HUES48 (cell line): ENCODE results near the gene CRTC1.

ENCODE experiments used
- H3K27ac ChIP-seq: one replicate; pipeline ENCODE4 v1.7.0; 2013; ENCODE audit warnings: low read depth, low read length, inconsistent platforms
- H3K27me3 ChIP-seq: 2 replicates; pipeline ENCODE4 v1.6.1; 2013; ENCODE audit warnings: mild to moderate bottlenecking, low read length; ENCODE audit not compliant: control insufficient read depth, insufficient read depth
- H3K36me3 ChIP-seq: 2 replicates; pipeline ENCODE4 v1.6.1; 2013; ENCODE audit warnings: low read length; ENCODE audit not compliant: control insufficient read depth, insufficient read depth
- H3K4me1 ChIP-seq: 2 replicates; pipeline ENCODE4 v1.6.1; 2013; ENCODE audit warnings: mild to moderate bottlenecking, low read length; ENCODE audit not compliant: control insufficient read depth, insufficient read depth
- H3K4me3 ChIP-seq: 2 replicates; pipeline ENCODE4 v1.5.1; 2013; ENCODE audit warnings: mild to moderate bottlenecking, low read depth, low read length
- H3K9ac ChIP-seq: 2 replicates; pipeline ENCODE4 v1.6.1; 2013; ENCODE audit warnings: mild to moderate bottlenecking, low read depth, low read length, moderate library complexity
- H3K9me3 ChIP-seq: 2 replicates; pipeline ENCODE4 v1.6.1; 2013; ENCODE audit warnings: low read length; ENCODE audit not compliant: control insufficient read depth, insufficient read depth

Gene CRTC1

DNA sequence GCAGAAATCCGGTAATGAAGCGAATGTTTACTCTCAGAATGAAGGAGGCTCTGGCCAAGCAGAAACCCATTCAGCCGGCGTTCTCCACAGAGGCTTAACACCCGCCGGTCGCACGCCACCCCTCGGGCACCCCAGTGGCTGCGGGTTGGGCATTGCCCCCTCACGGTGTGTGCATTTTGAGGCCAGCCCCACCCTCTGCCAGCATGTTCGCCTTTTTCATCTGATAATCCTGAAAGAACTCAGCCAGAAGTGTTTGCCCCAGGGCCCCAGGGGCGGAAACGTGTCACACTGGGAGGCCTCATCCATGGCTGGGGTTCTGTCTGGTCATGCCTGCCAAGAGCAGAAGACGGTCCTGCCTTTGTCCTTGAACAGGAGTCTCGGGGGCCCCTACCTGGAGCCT lies 73.4 kb downstream of the CRTC1 start:
- Histone ChIP-seq H3K27me3 (no peaks in the 10 kb centered on the region; the same call in 1 of the 2 replicates), H3K4me1 (no peaks in the 10 kb centered on the region), H3K9ac (no peak overlapping the region), H3K27ac (no peak overlapping the region), H3K36me3 (peaks cover 4% of the 10 kb centered on the region), H3K4me3 (no peak overlapping the region), H3K9me3 (no peaks in the 10 kb centered on the region)

DNA sequence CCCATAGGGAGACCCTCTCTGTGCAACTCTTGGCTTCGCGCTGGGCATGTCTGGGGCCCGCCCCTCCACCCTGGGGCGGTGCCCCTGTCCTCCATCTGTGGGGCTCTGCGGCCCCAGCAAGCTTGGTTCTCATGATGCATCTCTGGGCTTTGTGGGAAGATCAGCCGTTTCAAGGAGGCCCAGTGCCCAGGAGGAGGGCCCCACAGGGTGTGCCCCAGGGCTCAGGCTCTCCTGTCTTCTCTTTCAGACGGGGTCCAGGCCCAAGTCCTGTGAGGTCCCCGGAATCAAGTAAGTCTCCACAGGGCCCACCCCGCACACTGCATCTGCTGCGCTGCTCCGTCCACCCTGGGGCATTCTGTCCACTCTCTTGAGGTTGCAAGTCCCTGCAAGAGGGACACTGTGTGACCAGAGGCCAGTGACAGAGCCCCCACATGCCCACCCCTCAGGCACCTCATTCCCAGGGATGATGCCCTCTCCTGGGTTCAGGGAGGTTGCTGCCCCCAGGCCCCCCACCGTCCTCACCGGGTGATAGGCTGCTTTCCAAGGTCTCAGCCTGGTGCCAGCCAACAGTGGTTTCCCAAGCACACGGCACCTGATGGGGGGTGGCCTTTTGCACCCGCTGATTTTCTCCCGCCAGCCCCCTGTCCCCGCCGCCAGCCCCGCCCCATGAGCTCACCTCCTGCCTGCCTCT lies 76.0 kb downstream of the CRTC1 start:
- Histone ChIP-seq H3K9me3 (no peaks in the 10 kb centered on the region), H3K36me3 (no peaks in the 10 kb centered on the region), H3K27ac (no peak overlapping the region), H3K27me3 (peaks cover 13% of the 10 kb centered on the region), H3K4me1 (no peaks in the 10 kb centered on the region), H3K4me3 (no peak overlapping the region), H3K9ac (no peak overlapping the region)

DNA sequence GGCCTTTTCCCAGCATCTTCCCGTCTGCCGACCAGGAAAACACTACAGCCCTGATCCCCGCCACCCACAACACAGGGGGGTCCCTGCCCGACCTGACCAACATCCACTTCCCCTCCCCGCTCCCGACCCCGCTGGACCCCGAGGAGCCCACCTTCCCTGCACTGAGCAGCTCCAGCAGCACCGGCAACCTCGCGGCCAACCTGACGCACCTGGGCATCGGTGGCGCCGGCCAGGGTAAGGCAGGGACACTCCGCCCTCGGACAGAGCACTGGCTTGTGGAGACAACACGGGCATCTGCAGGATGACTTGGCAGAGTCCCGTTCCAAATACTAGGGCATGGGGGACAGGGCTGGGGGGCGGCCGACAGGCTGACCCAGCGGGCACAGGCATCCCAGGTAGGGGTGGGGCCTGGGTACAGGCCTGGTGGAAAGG lies 76.5 kb downstream of the CRTC1 start:
- Histone ChIP-seq H3K9me3 (no peaks in the 10 kb centered on the region), H3K4me3 (no peak overlapping the region), H3K9ac (no peak overlapping the region), H3K4me1 (no peaks in the 10 kb centered on the region), H3K36me3 (no peaks in the 10 kb centered on the region), H3K27me3 (peaks cover 19% of the 10 kb centered on the region), H3K27ac (no peak overlapping the region)

DNA sequence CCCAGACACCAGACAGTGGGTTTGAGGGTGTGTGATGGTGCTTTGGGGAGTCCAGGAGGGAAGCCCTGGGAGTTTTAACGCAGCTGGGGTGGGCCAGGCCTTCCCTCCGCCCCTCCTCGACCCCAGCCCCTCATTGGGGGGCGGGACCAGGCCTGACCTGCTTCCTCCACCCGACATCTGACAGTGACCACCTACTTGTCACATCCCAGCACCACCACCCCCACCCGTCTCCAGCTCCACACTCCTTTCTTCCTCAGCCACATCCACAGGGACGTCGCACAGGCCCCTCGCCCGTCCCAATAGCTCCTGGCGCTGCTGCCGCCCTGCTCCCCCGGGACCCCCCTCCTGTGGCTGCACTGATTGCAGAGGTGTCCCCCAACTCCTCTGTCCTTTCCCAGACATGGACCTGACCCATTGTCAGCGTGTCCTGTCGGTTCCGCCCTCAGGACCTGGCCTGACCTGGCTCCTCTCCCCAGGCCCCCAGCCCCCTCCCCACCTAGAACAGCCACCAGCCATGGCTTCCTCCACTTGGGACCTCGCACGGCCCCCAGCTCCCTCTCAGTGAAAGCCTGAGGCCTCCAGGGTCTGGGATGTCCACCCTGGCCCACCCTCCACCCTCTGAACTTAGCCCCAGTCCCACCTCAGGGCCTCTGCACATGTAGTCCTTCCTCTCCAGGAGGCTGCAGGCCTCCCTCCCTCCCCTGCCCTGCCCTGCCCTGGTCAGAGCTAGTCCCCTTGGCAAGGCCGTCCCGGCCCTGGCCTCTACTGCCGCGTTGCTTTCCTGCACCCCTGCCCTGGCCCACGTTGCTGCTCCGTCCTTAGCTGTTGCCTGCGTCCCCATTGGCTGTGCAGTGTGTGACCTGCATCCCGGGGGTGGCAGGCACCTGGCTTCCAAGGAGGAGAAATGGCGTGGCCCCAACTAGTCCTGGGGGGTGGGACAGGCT lies 77.2 kb downstream of the CRTC1 start:
- H3K4me1 ChIP-seq: no peaks in the 10 kb centered on the region
- no peak overlapping the region for H3K4me3 ChIP-seq
- no peak overlapping the region for H3K27ac ChIP-seq
- no peaks in the 10 kb centered on the region for H3K36me3 ChIP-seq
- no peaks in the 10 kb centered on the region for H3K9me3 ChIP-seq
- no peak overlapping the region for H3K9ac ChIP-seq
- H3K27me3 ChIP-seq: peaks cover 24% of the 10 kb centered on the region

DNA sequence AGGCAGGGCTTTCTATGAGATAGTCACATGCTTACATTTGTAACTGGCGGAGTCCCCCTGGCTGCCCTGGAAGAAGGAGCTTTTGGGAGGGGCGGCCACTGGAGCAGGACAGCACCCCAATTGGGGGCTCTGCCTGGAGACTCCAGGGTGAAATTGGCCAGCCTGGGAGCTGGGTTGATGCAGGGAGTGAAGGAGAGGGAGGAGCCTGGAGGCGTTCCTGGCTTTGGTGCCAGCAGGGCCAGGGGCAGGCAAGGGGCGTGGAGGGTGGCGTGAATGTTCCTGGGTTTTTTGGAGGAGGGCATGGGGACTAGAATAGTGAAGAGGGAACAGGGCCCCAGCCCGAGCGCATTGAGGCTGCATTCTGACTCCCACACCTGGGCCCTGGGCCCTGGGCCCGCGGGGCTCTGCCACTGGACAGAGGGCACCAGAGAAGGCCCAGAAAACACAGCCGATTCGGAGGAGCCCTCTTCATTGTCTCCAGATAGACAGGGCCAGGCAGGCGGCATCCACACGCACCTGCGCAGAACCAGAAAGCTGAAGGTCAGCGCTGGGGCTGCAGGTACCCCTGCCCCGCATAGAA lies 78.1 kb downstream of the CRTC1 start:
- H3K9me3 ChIP-seq: no peaks in the 10 kb centered on the region
- H3K4me3 ChIP-seq: no peak overlapping the region
- no peaks in the 10 kb centered on the region for H3K36me3 ChIP-seq
- H3K9ac ChIP-seq: no peak overlapping the region
- no peak overlapping the region for H3K27ac ChIP-seq
- H3K4me1 ChIP-seq: no peaks in the 10 kb centered on the region
- H3K27me3 ChIP-seq: peaks cover 32% of the 10 kb centered on the region

DNA sequence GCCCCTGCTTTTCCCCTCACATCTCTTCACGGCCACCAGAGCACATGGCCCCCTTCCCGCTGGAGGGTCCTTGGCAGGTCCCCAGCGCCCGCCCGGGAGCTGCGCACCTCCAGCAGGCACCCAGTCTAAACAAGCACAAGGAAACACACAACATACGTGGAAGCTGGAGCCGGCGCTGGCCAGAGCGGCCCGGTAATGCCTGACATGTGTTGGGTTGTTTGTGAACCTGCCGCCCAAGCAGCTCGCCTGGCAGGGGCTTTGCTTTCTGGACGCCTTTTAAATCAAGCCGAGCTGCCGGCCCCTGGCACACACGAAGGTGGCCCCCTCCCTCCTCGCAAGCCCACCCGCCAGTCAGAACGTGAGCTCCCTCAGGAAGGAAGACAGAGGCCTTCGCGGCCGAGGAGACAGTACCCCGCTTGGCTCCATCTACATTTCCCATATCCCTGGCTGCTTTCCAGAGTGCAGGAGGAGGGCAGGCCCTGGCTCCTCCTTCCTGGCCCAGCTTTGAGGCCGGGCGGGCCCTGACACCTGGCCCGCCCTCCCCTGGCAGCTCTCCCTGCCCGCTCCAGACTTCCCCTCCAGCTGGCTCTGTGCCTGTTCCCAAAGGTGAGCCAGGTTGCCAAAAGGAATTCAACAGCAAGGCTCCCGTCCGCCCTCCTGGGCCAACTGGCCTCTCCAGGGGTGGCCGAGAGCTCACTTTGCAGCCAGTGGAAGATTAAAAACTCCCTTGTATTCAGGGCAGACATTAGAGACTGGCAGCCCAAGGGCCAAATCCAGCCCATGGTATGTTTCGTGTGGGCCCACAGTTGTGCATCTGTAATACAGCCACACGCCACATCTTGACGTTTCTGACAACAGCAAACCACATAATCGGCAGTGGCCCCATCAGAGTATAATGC lies 78.9 kb downstream of the CRTC1 start:
- Histone ChIP-seq H3K36me3 (no peaks in the 10 kb centered on the region), H3K9me3 (no peaks in the 10 kb centered on the region), H3K4me1 (no peaks in the 10 kb centered on the region), H3K9ac (no peak overlapping the region), H3K27ac (no peak overlapping the region), H3K27me3 (peaks cover 38% of the 10 kb centered on the region), H3K4me3 (no peak overlapping the region)

DNA sequence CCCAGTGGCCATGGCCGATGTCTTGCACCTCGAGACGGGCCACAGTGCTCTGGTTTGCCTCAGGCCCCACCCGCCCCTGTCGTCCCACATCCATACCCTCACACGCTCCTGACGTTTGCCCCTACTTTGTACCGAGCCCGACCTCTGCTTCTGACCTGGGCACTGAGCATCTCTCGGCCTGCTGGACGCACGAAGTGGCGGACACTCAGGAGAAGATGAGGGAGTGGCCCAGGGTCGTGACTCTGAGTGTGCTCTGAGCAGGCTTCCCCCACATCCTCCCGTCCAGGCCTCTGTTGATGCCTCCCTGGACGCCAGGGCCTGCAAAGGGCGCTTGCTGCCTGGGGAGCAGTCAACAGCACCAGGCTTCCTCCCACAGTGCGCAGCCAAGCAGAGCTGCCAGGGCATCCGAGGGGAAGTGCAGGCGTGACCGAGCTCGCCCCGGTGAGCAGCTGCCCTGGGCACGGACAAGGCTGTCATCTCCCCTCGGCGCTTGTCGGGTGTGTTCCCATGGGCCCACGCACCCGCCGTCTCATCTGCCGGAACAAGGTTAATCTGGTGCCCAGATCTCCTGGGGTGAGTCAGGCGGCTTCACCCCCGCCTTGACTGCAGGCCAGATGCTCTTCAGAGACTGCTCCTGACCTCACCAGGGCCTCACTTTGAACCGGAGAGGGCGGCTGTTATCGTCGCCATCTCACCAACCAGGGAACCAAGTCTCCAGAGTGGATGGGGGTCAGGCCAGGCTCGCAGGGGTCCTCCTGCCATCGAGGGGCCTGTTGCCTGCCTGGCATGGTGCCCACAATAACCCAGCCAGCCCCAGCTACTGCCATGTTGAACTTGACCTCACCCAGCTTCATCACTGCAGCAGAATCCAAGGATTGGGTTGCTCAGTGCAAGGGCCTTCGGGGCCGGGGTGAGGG lies 80.5 kb downstream of the CRTC1 start:
- no peak overlapping the region for H3K27ac ChIP-seq
- no peaks in the 10 kb centered on the region for H3K9me3 ChIP-seq
- H3K4me1 ChIP-seq: no peaks in the 10 kb centered on the region
- H3K27me3 ChIP-seq: peaks cover 48% of the 10 kb centered on the region
- H3K36me3 ChIP-seq: no peaks in the 10 kb centered on the region
- no peak overlapping the region for H3K9ac ChIP-seq
- H3K4me3 ChIP-seq: no peak overlapping the region

DNA sequence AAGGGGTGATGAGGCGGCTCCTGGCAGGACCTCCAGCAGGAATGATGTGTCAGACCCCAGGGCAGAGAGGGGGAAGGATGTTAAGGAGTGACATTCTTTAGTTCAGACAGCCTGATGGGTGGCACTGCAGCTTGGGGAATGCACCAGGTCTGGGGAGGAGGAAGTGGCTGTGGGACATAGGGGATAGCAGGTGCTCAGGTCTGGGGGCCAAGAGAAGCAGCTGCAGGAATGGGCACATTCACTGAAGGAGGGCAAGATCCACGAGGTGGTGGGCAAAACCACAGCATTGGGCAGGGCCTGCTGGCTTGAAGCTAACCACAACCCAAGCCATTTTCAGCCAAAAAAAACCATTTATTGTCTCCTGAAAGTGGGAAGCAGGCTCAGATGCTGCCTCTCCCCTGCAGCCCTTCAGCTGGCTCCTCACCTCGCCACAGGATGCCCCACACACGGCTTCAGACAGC lies 81.1 kb downstream of the CRTC1 start:
- Histone ChIP-seq H3K4me1 (no peaks in the 10 kb centered on the region), H3K27me3 (peaks cover 55% of the 10 kb centered on the region), H3K9ac (no peak overlapping the region), H3K9me3 (no peaks in the 10 kb centered on the region), H3K27ac (no peak overlapping the region), H3K4me3 (no peak overlapping the region), H3K36me3 (no peaks in the 10 kb centered on the region)

DNA sequence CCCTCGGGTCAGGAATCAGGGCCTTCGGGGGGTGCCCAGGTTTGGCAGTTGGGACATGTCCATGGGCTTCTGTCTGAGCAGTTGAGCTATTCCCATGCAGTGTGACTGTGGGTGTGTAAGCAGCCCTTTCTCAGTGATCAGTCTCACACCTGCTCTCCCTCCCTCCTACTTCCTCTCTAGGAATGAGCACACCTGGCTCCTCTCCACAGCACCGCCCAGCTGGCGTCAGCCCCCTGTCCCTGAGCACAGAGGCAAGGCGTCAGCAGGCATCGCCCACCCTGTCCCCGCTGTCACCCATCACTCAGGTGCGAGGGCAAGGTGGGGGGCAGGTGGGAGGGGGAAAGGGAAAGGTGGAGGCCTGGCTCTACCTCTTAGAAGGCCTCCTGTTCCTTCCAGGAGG lies 81.7 kb downstream of the CRTC1 start:
- H3K36me3 ChIP-seq: no peaks in the 10 kb centered on the region
- H3K9ac ChIP-seq: no peak overlapping the region
- H3K27me3 ChIP-seq: peaks cover 60% of the 10 kb centered on the region
- H3K27ac ChIP-seq: no peak overlapping the region
- H3K9me3 ChIP-seq: no peaks in the 10 kb centered on the region
- no peaks in the 10 kb centered on the region for H3K4me1 ChIP-seq
- H3K4me3 ChIP-seq: no peak overlapping the region
